ENCODE results near the gene STX16.
"Not testable (repeated sequence)": the region's sequence is repeated elsewhere in the genome, so short reads cannot be mapped to it uniquely, and the experiment has no call there.

The STX16 gene

DNA sequence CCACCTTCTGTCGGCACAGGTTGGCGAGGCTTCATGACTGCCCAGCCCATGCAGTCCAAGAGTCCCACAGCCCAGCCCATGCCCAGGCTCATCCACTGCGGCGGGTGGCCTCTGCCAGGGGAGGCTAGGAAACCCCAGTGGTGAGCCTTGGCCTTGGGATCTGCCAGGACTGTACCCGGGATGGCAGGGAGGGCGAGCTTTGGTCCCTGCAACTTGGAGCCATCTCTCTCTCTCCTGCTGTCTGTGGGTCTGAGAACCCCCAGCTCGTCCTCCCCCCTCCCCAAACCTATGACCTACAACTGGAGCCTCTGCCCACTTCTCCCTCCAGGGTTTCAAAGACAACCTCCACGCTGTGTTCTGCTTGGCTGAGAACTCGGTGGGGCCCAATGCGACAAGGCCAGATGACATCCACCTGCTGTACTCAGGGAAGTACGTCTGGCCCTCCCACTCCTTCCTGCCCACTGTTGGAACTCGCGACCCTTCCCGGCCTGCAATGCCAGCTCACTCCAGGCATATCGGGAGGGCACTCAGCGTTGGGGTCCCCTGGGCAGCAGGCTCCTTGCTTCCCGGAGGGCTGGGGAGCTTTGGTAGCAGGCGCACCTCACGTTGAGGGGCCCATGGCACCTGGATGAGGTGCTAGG is 61.2 kb downstream of the STX16 start:
- DNase-seq (ENCODE audit: low read depth), result no peak

DNA sequence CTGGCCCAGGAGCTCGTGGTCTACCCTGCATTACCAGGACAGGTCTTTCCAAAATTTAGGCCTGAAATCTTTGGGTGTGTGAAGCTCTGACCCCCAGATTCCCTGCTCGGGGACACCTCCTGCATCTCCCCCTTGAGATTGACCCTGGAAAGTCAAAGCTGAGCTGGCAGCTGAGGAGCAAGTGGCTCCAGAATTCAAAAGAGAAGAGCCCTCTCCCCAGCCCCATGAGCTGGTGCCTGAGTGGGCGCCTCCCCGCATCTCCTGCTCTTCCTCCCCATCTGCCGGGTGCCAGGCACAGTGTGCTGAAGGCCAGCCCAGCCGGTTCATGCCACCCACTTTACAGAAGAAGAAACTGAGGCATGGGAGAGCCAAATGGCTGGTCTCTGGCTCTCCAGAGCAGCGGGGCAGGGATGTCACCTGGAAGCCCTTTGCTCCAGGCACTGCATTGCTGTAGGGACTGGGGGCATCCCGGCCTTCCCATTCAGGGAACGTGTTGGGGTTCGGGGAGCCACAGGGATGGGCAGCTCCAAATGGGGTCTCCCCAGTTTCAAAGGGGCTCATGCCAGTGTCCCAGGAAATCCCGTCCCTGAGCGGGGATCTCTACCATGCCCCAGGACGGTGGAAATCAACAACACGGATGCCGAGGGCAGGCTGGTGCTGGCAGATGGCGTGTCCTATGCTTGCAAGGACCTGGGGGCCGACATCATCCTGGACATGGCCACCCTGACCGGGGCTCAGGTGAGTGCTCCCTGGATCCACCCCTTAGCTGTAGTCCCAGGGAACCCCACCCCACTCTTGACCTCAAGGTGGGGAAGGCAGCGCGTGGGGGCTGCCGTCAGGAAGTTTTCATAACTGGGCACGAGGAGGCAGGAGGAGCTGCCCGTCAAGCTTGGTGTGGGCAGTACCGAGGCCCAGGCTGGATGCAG is 62.0 kb downstream of the STX16 start:
- no peak for DNase-seq (ENCODE audit: low read depth)

DNA sequence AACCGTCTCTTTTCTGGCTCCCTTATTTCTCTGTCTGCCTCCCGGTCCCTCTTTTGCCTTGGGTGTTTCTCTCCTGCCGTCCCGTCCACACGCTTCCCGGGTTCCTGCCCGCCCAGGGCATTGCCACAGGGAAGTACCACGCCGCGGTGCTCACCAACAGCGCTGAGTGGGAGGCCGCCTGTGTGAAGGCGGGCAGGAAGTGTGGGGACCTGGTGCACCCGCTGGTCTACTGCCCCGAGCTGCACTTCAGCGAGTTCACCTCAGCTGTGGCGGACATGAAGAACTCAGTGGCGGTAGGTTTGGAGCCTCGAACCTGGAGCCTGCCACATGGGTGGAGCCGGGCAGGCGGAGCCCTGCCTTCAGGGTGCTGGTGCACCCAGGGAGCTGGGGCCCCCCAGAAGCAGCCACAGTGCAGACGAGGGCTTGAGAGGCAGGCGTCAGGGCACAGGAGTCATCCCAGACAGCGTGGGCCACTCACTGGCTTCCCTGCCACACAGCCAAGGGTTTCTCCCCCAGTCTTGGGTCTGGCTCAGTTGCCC is 62.8 kb downstream of the STX16 start:
- no peak for DNase-seq (ENCODE audit: low read depth)

DNA sequence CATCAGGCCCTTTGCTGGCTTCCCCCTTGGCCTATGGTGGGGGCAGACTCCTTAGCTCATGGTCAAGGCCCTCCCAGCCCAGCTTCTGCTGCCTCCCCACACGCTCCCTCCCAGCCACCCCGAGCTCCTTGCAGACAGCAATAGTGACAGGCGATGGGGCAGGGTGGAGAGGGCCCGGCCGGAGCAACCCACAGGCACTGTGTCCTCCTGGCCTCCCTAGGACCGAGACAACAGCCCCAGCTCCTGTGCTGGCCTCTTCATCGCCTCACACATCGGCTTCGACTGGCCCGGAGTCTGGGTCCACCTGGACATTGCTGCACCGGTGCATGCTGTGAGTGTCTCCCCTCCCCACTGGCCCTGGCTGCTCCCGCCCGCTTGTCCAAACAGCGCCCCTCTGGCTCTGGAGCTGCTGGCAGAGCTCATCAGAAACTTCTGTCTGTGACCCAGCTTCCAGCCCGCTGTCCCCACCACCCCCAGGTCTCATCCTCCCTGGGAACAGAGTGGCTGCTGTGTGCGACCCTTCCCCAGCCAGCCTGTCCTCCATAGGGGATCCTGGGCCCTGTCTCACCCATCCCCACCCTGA is 63.3 kb downstream of the STX16 start:
- no peak for DNase-seq (ENCODE audit: low read depth)

DNA sequence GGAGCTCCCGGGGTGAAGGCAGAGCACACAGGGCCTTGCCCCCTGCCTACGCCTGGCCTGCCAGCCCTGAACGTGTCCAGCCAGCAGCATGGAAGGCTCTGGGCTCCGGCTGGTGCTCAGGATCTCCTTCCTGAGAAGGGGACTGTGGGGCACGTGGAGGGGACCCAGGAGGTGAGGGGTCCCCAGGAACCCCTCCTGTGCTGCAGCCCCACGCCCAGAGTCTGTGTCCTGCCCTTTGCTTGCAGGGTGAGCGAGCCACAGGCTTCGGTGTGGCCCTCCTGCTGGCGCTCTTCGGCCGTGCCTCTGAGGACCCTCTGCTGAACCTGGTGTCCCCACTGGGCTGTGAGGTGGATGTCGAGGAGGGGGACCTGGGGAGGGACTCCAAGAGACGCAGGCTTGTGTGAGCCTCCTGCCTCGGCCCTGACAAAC is 63.9 kb downstream of the STX16 start:
- DNase-seq (ENCODE audit: low read depth), result no peak

DNA sequence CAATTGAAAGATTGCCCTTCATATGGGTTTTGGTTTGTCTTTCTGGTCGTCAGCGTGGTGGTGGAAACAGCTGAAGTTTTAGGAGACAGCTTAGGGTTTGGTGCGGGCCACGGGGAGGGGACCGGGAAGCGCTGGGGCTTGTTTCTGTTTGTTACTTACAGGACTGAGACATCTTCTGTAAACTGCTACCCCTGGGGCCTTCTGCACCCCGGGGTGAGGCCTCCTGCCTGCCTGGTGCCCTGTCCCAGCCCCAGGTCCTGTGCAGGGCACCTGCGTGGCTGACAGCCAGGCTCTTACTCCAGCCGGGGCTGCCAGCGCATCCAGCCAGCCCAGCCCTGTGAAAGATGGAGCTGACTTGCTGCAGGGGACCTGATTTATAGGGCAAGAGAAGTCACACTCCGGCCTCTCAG is 64.3 kb downstream of the STX16 start:
- DNase-seq (ENCODE audit: low read depth), result no peak

DNA sequence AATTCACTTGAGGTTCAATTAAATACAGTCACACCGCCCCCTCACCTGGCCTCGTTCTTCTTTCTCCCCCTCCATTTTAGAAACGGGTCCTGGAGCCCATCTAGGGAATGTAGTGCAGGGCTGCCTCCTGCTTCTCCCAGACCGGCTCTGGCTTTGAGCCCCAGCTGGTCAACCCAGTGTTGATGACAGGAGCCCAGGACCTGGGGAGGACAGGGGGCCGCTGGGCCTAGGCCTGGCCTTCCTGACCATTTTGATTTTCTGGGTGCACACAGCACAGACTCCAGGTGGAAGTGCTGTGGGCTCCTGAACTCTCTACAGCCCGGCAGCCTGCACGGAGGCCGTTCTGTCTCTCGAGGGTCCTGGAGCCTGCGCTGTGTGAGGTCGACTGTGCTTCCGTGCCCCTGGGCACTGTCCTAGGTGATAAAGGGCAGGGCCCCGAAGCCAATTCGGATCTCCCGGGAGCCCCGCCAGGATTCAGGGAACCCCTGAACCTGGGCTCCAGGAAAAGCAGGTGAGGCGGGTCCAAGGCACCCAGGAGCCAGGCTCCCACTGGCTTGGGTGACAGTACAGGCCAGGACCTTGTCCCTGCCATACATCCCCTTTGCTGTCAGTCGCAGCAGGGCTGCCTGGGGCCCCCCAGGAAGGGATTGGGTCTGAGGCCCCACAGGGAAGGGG is 64.9 kb downstream of the STX16 start:
- no peak for DNase-seq (ENCODE audit: low read depth)

DNA sequence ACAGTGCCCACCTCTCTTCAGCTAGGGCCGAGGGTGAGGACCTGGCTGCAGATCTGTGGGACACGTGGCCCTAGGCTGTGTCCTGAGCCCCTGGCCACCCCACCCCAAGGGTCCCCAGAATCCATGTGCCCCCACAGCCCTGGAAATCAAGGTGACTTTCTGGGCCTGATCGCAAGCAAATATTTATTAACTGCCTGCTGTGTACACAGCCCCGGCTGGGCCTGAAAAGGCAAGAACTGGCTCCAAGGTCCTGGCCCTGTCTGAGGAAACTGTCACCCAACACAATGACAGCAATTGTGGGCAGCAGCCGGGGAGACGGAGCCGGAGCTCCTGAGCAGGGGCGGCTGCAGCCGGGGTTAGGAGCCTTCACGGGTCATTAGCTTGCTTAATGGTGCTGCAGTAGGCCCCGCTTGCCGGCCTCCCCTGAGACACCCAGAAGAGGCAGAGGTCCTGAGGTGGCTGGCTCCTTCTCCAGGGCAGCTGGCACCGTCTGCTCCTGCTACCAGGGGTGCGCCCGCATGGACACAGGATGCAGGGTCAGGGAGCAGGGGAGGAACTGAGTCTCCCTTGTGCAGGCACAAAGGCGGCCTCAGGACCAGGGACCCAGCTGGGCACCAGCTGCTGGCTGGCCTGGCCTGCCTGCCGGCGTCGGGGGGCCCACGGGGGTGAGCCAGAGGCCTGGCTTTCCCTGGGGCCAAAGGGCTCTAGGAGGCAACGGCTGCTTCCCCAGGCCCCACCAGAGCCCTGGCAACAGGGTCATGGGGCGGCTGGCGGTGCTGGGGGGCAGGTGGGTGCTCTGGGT is 65.6 kb downstream of the STX16 start:
- no peak for DNase-seq (ENCODE audit: low read depth)

DNA sequence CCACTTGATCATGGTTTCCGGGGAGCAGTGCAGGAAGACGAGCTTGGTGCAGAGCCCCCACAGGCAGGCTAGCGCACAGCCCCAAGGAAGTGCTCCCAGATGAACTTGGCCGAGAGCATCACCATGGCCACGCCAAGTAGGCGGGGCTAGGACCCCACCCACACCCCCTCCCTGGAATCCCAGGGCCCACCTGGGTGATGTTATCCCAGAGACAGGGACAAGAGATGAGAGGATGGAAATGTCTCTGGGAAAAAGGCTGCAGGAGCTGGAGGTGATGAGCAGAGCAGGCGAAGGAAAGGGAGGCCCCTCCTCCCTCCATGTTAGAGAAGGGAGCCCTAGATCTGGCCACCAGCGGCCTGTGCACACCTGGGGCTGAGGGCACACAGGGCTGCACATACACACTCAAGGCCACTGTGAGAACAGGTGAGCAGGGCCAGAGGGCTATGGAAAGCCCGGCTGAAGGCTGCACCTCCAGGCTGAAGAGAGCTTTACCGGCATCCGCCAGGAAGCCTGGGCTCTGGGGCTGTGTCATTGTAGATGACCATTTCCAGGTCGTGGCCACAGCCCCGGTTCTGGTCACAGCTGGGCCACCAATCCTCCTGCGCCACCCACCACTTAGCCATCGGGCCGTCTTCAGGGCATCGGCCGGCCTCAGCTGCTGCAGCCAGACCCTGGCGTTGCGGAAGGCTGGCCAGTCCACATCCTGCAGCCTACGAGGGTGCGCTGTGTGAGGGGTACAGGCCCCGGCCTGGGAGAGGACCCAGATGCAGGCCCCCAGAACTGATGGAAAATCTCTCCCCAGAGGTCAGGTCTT is 66.4 kb downstream of the STX16 start:
- DNase-seq (ENCODE audit: low read depth), result no peak

DNA sequence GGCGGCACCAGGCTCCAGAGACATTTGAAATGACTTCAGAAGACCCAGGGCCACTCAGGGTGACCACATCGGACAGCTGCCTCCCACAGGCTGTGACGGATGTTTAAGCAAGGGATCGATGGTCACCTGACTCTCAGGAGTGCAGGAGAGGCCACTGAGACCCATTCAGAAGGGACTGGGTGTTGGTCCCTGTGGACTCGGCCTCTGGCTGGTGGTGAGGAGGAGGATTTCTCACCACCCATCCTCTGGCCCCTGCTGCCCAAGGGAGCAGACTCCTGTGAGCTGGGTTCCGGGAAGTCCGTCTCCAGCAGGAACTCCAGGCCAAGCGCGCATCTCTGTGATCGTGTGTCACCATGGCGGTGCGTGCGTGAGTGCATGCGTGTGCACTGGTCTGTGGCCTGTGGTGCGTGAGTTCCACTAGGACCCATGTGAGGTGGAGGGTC is 67.1 kb downstream of the STX16 start:
- DNase-seq (ENCODE audit: low read depth), result no peak

DNA sequence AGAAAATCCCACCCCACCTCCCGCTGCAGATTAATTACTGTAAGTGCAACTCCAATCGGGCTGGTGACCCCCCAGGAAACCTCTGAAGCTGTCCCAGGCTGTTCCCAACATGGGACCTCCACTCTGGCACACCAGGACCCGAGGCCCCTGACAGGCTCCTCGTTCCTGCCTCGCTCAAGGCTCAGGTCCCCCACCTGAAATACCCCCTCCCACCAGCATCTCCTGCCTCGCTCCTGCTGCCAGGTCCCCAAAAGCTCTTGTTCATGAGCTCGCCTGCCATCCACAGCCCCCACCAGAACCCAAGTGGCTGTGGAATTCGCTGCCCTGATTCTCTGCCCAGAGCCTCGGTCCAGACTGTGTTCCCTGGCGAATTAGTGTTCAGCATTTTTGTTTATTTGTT is 67.6 kb downstream of the STX16 start:
- DNase-seq (ENCODE audit: low read depth), result no peak

DNA sequence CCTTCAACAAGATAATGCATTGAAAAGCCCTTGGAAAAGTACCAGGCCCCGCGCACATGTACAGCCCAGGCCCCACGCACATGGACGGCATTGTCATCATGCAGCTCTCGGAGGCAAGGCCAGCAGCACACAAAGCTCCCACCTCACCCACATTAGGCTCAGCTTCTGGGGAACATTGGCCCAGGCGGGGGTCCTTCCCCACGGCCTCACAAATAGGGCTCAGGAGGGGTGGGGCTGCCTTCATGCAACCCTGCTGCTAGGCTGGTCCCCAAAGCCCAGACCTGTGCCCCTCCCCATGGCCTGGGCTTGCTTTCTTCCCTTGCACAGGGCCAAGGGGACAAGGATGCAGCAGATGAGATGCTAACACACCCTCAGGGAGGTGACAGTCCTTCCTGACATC is 68.2 kb downstream of the STX16 start:
- no peak for DNase-seq (ENCODE audit: low read depth)

DNA sequence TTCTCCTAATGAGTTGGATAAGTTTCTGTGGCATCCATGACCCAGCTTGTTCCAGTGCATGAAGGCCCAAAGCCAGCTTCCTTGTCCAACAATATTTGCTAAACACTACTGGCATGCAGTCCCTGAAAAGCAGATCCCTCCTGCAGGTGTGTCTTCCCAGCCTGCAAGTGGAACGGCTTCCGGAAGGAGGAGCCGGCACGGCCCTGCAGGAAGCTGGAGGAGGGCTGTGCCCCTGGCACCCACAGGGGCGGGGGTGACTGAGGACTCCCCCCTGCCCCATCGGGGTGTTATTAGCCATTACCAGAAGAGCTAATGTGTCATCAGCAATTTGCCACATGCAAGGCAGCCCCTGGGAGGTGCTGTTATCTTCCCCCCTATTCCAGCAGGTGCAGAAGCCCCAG is 68.9 kb downstream of the STX16 start:
- DNase-seq (ENCODE audit: low read depth), result no peak

DNA sequence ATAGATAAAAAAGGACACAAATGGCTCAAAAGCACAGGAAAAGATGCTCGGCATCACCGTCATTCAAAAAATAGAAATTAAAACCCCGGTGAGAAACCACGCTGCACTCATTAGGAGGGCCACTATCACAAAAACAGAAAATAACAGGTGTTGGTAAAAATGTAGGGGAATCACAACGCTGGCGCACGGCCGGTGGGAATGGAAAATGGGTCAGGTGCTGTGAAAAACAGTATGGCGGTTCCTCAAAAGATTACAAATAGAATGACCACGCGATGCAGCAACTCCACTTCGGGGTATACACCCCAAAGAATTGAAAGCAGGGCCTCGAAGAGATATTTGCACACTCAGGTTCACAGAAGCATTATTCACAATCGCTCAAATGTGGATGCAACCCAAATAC is 69.8 kb downstream of the STX16 start:
- no peak for DNase-seq (ENCODE audit: low read depth)

DNA sequence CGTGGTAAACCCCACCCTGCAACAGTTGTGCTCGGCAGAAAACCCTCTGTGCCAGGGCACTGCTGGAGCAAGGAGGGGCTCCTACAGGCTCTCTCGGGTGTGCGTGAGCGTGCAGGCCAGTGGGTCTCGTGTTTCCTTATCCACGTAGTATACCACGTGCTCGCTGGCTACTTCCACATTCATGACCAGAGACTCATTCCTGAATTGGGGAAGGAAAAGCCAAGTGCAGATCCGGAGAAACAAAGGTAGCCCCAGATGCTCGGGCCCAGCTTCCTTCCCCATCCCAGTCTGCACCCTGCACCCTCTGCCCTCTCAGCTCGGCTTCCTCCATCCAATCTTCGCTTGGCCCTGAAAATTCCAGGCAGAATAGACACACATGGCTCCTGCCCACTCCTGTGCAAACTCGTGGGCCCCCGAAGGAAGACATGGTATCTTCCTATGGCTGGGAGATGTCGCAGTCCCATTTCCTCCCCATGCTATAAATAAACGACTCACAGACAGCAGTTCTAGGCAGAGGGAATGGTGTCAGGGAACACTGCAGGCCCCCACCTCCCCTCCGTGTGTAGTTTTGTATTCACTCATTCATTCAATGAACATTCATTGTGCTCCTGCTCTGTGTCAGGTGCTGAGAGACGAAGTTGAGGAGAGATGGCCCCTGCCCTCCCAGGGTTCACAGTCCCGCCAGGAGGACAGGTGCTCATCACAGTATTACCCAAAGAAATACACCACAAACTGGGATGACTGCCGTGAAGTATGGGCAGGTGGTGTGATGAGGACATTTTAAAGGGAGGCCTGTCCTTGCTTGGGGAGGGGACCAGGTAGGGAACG is 71.1 kb downstream of the STX16 start:
- no peak for DNase-seq (ENCODE audit: low read depth)

DNA sequence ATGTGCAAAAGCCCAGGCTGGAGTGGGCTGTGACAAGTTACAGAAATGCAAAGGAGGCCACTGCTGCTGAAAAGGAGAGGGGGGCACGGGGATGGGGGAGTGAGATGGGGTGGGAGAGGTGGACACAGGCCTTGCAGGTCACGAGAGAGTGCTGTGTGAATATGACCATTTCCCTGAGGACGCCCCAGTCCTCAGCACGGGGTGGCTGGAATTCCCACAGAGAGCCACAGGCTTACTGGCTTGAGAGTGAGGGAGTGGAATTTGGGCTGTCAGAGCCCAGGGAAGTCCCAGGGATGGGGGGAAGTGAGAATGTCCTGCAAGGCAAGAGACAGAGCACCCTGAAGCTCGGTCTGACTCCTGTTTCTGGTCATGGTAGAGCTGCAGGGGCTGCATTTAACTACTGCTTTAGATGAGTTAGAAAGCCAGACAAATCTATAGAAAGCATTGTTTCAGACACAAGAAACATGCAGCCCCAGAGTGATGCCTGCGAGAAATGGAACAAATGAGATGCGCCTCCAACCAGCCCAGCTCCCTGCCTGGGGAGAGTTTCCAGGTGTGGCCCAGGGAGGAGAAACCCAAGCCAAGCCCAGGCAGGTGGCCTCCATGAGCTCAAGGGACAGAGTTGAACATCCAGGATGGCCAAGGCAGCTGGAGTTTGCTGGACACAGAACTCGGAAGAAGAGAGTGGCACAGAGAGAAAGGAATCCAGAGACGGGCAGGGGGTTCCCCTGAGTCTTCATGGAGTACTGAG is 72.0 kb downstream of the STX16 start:
- DNase-seq (ENCODE audit: low read depth), result no peak

DNA sequence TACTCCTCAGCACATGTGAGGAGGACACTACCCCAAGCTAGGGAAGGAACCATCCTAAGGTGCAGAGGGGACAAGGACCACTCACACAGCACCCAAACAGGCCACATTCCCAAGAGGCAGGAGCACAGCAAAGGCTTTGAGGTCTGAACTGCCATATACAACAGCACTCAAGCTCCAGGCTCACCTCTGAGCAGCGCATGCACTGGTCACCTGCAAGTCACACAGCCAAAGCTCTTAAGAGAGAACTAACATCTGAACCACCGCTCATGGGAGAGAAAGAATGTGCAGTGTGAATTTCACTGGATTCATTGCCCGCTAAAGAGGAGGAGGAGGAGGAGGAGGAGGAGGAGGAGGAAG is 72.5 kb downstream of the STX16 start:
- no peak for DNase-seq (ENCODE audit: low read depth)

DNA sequence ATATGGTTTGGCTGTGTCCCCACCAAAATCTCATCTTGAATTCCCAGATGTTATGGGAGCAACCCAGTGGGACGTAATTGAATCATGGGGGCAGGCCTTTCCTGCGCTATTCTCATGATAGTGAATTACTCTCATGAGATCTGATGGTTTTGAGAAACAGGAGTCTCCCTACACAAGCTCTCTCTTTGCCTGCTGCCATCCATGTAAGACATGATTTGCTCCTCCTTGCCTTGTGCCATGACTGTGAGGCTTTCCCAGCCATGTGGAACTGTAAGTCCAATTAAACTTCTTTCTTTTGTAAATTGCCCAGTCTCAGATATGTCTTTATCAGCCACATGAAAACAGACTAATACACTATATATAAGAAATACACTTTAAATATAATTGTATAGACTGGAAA is 75.1 kb downstream of the STX16 start:
- DNase-seq (ENCODE audit: low read depth), result not testable (repeated sequence)

All from activated T-cell treated with anti-CD3 and anti-CD28 coated beads for 24 hours (primary cell).